Bronchial epithelial cell (primary cell): ENCODE results near the gene C11orf86. TPM values are rescaled to one million over a fixed set of nuclear protein-coding genes. Genes with fewer than 3 reads are reported as not detected.

ENCODE experiments used
- DNase-seq: peaks from one replicate; pipeline ENCODE4 v3.0.0-alpha.2; 2010; ENCODE audit warnings: low read depth
- FAIRE-seq: peaks from 2 replicates; lab custom pipeline; 2011; peaks lifted over from hg19 to GRCh38; lab: Jason Lieb, UNC
- H3K27me3 ChIP-seq: 2 replicates; pipeline ENCODE4 v1.5.1; 2011; ENCODE audit warnings: low read length; ENCODE audit not compliant: control insufficient read depth, insufficient read depth
- H3K36me3 ChIP-seq: 2 replicates; pipeline ENCODE4 v1.5.1; 2011; ENCODE audit warnings: low read length; ENCODE audit not compliant: control insufficient read depth, insufficient read depth
- H3K4me3 ChIP-seq: 2 replicates; pipeline ENCODE4 v1.5.1; 2011; ENCODE audit warnings: mild to moderate bottlenecking, low read depth, low read length, control low read depth
- CTCF ChIP-seq: IDR thresholded peaks from 2 replicates; pipeline ENCODE4 v1.5.1; 2011; ENCODE audit warnings: mild to moderate bottlenecking, moderate library complexity, low read length, control low read depth, inconsistent platforms; ENCODE audit not compliant: insufficient read depth, severe bottlenecking
- total RNA-seq: library from RNA; depleted of rRNA; stranded (reverse); fragments of >200 nt; gene quantifications from 2 replicates; pipeline ENCODE4 v1.2.1, GENCODE V29; 2014

The C11orf86 gene
- total RNA-seq, 1 donor from 2014 or later, result not detected

DNA sequence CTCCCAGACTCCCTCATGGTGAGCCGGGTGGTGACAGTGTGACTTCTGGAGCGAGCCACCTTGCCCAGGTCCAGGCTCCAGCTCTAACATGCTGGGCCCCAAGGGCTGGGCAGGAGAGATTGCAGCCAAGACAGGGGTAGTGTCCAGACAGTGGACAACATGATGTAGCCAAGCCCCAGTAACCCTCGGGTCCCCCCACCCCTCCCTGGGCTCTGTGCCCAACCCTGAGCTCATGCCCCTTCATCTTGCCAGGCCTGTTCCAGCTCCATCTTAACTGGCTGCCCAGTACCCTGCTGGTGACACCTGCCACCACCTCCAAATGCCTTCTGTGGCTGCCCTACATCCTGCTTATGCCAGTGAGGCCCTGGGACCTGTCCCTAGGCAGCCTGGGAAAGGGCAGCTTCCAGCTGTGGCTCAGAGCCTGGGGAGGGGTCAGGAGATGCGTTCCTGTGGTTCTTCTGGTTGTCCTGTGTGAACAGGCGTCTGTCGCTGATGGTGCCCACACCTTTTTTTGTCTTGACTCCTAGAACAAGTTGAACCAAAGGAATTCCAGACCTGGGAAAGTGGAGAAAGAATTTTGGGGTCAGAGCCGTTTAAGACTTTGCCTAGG, 35.3 kb downstream of the C11orf86 start:
- Histone ChIP-seq H3K36me3 (no peaks in the 10 kb centered on the region), H3K4me3 (no peak overlapping the region), H3K27me3 (no peaks in the 10 kb centered on the region)
- no peak for TF ChIP-seq CTCF
- DNase-seq (no peak), FAIRE-seq (no peak)

- no peak for FAIRE-seq
Measured at GRCh38 chr11:67013511-67014045, 38.5 kb downstream of the C11orf86 start.

GRCh38 chr11:67014343-67014742, 39.2 kb downstream of the C11orf86 start:
- no peak for TF ChIP-seq CTCF
- FAIRE-seq (no peak), DNase-seq (no peak)
- Histone ChIP-seq H3K4me3 (no peak overlapping the region), H3K27me3 (no peaks in the 10 kb centered on the region), H3K36me3 (no peaks in the 10 kb centered on the region)

More at GRCh38 chr11:67013511-67014045, 38.5 kb downstream of the C11orf86 start:
- no peak for TF ChIP-seq CTCF
- no peak overlapping the region for H3K4me3 ChIP-seq
- DNase-seq, result no peak
- no peaks in the 10 kb centered on the region for H3K36me3 ChIP-seq
- no peaks in the 10 kb centered on the region for H3K27me3 ChIP-seq

- TF ChIP-seq CTCF, result no peak
- no peak overlapping the region for H3K4me3 ChIP-seq
- no peaks in the 10 kb centered on the region for H3K27me3 ChIP-seq
- FAIRE-seq (no peak), DNase-seq (no peak)
- H3K36me3 ChIP-seq, result no peaks in the 10 kb centered on the region
Measured at GRCh38 chr11:67015048-67015447, 39.9 kb downstream of the C11orf86 start.

DNA sequence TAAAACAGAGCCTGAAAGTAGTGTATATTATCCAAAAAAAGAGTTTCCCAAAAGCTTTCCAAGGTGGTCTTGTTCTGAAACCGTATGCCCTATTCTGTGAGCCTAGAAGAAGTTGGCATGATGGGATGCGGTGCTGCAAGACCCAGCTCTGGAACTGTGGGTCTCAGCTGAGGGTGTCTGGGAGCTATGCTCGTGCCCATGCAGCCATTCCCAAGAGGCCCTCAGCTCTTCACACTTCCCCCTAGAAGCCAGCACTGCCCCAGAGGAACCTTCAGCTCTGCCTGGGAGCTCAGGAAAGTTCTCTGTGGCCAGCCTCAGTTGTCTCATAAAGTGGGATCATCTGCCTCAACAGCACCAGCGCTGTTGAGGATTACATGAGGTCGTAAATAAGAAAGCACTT, 41.4 kb downstream of the C11orf86 start:
- no peaks in the 10 kb centered on the region for H3K36me3 ChIP-seq
- no peak for FAIRE-seq

More for the DNA sequence above, 41.4 kb downstream of the C11orf86 start:
- no peak for DNase-seq
- TF ChIP-seq CTCF, result no peak
- Histone ChIP-seq H3K4me3 (no peak overlapping the region), H3K27me3 (no peaks in the 10 kb centered on the region)
